Measurements from ENCODE around the gene CAV3.

GRCh38 chr3:8756671-8757070 is 23.1 kb downstream of the CAV3 start:
- TF ChIP-seq, protein P1, sequence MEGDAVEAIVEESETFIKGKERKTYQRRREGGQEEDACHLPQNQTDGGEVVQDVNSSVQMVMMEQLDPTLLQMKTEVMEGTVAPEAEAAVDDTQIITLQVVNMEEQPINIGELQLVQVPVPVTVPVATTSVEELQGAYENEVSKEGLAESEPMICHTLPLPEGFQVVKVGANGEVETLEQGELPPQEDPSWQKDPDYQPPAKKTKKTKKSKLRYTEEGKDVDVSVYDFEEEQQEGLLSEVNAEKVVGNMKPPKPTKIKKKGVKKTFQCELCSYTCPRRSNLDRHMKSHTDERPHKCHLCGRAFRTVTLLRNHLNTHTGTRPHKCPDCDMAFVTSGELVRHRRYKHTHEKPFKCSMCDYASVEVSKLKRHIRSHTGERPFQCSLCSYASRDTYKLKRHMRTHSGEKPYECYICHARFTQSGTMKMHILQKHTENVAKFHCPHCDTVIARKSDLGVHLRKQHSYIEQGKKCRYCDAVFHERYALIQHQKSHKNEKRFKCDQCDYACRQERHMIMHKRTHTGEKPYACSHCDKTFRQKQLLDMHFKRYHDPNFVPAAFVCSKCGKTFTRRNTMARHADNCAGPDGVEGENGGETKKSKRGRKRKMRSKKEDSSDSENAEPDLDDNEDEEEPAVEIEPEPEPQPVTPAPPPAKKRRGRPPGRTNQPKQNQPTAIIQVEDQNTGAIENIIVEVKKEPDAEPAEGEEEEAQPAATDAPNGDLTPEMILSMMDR (IDR thresholded peaks at IDR 0.05; ENCODE audit: insufficient read depth, low read depth, low read length), result no peak
- TF ChIP-seq EZH2 (IDR thresholded peaks at IDR 0.05; ENCODE audit: insufficient read depth, low read length), result no peak
